Tibial nerve (tissue), 4 donors: ENCODE measurements around the gene RCOR1.

Experiments used
- EP300 ChIP-seq, 2 donors: sonication (generic); formaldehyde crosslinking; IDR thresholded peaks; one replicate each; pipeline ENCODE4 v1.6.1; 2017; ENCODE audit warnings: antibody characterized with exemption in 2 of 2, mild to moderate bottlenecking in 1 of 2
- POLR2A ChIP-seq, 2 donors: fragments of 450-650 bp; IDR thresholded peaks; one replicate each; pipeline ENCODE4 v1.6.1; 2017; ENCODE audit warnings: antibody characterized with exemption in 2 of 2, mild to moderate bottlenecking in 2 of 2, moderate library complexity in 2 of 2
- TF ChIP-seq, protein P1 (sequence below), 5 experiments: fragments of 200-600 bp in 3 of 5; fragments of 450-650 bp in 2 of 5; sonication (generic) in 3 of 5; IDR thresholded peaks; one replicate each; pipeline ENCODE4 v1.5.1; 2016 to 2019; ENCODE audit warnings: antibody characterized with exemption in 5 of 5, mild to moderate bottlenecking in 3 of 5, moderate library complexity in 2 of 5

- TF ChIP-seq, protein P1, sequence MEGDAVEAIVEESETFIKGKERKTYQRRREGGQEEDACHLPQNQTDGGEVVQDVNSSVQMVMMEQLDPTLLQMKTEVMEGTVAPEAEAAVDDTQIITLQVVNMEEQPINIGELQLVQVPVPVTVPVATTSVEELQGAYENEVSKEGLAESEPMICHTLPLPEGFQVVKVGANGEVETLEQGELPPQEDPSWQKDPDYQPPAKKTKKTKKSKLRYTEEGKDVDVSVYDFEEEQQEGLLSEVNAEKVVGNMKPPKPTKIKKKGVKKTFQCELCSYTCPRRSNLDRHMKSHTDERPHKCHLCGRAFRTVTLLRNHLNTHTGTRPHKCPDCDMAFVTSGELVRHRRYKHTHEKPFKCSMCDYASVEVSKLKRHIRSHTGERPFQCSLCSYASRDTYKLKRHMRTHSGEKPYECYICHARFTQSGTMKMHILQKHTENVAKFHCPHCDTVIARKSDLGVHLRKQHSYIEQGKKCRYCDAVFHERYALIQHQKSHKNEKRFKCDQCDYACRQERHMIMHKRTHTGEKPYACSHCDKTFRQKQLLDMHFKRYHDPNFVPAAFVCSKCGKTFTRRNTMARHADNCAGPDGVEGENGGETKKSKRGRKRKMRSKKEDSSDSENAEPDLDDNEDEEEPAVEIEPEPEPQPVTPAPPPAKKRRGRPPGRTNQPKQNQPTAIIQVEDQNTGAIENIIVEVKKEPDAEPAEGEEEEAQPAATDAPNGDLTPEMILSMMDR (IDR thresholded peaks at IDR 0.05): no peak
- TF ChIP-seq POLR2A (IDR thresholded peaks at IDR 0.05) (no peak), EP300 (IDR thresholded peaks at IDR 0.05) (no peak)
Observed at GRCh38 chr14:102693006-102693755, 100.7 kb downstream of the RCOR1 start.
